H1 (cell line): ENCODE measurements around the gene GPR31. TPM values are rescaled to one million over a fixed set of nuclear protein-coding genes. Genes with fewer than 3 reads are reported as not detected.

Experiments used
- polyA plus RNA-seq, 7 experiments: library from polyadenylated mRNA; depleted of rRNA in 3 of 7; stranded (reverse) in 5 of 7; unstranded in 2 of 7; fragments of >200 nt in 5 of 7; fragments of 200-250 nt in 2 of 7; gene quantifications; 1 replicate in 5 of 7; 2 replicates in 1 of 7; 4 replicates in 1 of 7; pipeline versions ENCODE4 v1.2.1 to v1.2.3, GENCODE V29; 2011 to 2013; ENCODE audit warnings: missing spikeins in 2 of 7, mixed read lengths in 2 of 7
- total RNA-seq: library from RNA; stranded (reverse); fragmentation: NEBNext Ultra II Directional; extraction: Animal tissue kit (Norgen Biotek cat#: 25700); gene quantifications from 2 replicates; pipeline ENCODE4 v1.2.1, GENCODE V29; 2021
- TF ChIP-seq, protein P1 (sequence below): IDR thresholded peaks from 2 replicates; pipeline ENCODE4 v1.6.1; 2011; ENCODE audit warnings: low read depth, mild to moderate bottlenecking, low read length; ENCODE audit not compliant: insufficient read depth

GPR31 gene
- total and polyA plus RNA-seq, 2 of the 8 experiments (the other 6 are each of a cell fraction or from before 2014, with no cell fraction given) = not detected

DNA sequence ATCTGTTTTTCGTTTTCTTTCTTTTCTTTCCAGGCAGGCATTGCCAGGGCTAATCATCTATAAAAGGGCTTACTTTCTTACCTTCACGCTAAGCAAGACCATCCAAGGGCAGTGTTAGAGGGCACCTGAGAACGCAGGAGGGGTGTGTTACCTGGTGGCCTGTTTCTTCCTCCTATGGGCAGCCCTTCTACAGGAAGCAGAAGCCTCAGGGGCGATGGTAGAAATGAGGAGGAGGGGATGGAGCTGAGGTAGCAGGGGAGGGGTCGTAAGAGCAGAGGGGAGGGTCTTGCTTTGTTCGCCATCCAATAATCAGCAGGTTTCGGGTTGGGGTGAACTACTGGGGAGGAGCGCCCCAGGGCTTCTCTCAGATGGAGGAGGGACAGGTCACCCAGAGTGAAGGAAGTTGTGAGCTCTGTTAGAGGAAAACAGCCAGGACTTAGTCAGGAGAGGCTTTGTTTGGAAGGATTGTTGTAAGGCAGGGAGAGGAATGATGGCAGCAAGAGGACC lies 36.4 kb downstream of the GPR31 start (continued):
- TF ChIP-seq, protein P1, sequence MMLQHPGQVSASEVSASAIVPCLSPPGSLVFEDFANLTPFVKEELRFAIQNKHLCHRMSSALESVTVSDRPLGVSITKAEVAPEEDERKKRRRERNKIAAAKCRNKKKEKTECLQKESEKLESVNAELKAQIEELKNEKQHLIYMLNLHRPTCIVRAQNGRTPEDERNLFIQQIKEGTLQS = no peak
